Glutamatergic neuron (in vitro differentiated cells): ENCODE data around the gene LITAFD. TPM values are rescaled to one million over a fixed set of nuclear protein-coding genes. Genes with fewer than 3 reads are reported as not detected.

Experiments used
- DNase-seq: peaks from one replicate; pipeline ENCODE4 v3.0.0; 2022
- H3K27ac Mint-ChIP-seq: one replicate; pipeline ENCODE4 v1.8.0; 2020; ENCODE audit warnings: mild to moderate bottlenecking, mixed read lengths, inconsistent platforms; ENCODE audit not compliant: unreplicated experiment
- H3K27me3 Mint-ChIP-seq: one replicate; pipeline ENCODE4 v1.8.0; 2020; ENCODE audit warnings: mild to moderate bottlenecking, moderate library complexity, mixed read lengths, inconsistent platforms; ENCODE audit not compliant: unreplicated experiment
- H3K36me3 Mint-ChIP-seq: one replicate; pipeline ENCODE4 v1.8.0; 2020; ENCODE audit warnings: mild to moderate bottlenecking, mixed read lengths, inconsistent platforms; ENCODE audit not compliant: unreplicated experiment
- H3K4me1 Mint-ChIP-seq: one replicate; pipeline ENCODE4 v1.8.0; 2020; ENCODE audit warnings: mild to moderate bottlenecking, low read depth, mixed read lengths, inconsistent platforms; ENCODE audit not compliant: unreplicated experiment
- H3K4me3 Mint-ChIP-seq: one replicate; pipeline ENCODE4 v1.8.0; 2020; ENCODE audit warnings: mild to moderate bottlenecking, mixed read lengths, inconsistent platforms; ENCODE audit not compliant: unreplicated experiment
- H3K9me3 Mint-ChIP-seq: one replicate; pipeline ENCODE4 v1.8.0; 2020; ENCODE audit warnings: mild to moderate bottlenecking, moderate library complexity, mixed read lengths, inconsistent platforms; ENCODE audit not compliant: unreplicated experiment
- CTCF ChIP-seq: fragments of 200-600 bp; sonication (generic); IDR thresholded peaks from one replicate; pipeline ENCODE4 v1.5.0; 2021; ENCODE audit not compliant: partially characterized antibody, unreplicated experiment
- total RNA-seq: library from RNA; stranded (reverse); fragmentation: NEBNext Ultra II Directional; extraction: Animal tissue kit (Norgen Biotek cat#: 25700); gene quantifications from one replicate; pipeline ENCODE4 v1.2.1, GENCODE V29; 2021; ENCODE audit not compliant: unreplicated experiment

LITAFD gene
- total RNA-seq, 1 donor from 2014 or later, result not detected

GRCh38 chr16:8846401-8846932, 35.7 kb upstream of the LITAFD start:
- no peak overlapping the region for H3K27ac Mint-ChIP-seq
- peaks cover 14% of the 10 kb centered on the region for H3K9me3 Mint-ChIP-seq
- no peak overlapping the region for H3K4me3 Mint-ChIP-seq
- TF ChIP-seq CTCF, result no peak
- DNase-seq, result no peak
- H3K27me3 Mint-ChIP-seq, result peaks cover 6% of the 10 kb centered on the region
- peaks cover 53% of the 10 kb centered on the region for H3K4me1 Mint-ChIP-seq
- H3K36me3 Mint-ChIP-seq, result no peaks in the 10 kb centered on the region

GRCh38 chr16:8847145-8847544, 35.0 kb upstream of the LITAFD start:
- peaks cover 51% of the 10 kb centered on the region for H3K4me1 Mint-ChIP-seq
- H3K36me3 Mint-ChIP-seq, result no peaks in the 10 kb centered on the region
- no peak for DNase-seq

GRCh38 chr16:8847623-8848022, 34.5 kb upstream of the LITAFD start:
- H3K4me1 Mint-ChIP-seq, result peaks cover 46% of the 10 kb centered on the region
- H3K27ac Mint-ChIP-seq, result peak overlapping the region; percentile 48
- TF ChIP-seq CTCF, result no peak
- H3K27me3 Mint-ChIP-seq, result peaks cover 6% of the 10 kb centered on the region
- DNase-seq, result no peak
- H3K36me3 Mint-ChIP-seq, result no peaks in the 10 kb centered on the region
- peaks cover 12% of the 10 kb centered on the region for H3K9me3 Mint-ChIP-seq
- no peak overlapping the region for H3K4me3 Mint-ChIP-seq

More at GRCh38 chr16:8847145-8847544, 35.0 kb upstream of the LITAFD start:
- H3K4me3 Mint-ChIP-seq, result no peak overlapping the region
- H3K27me3 Mint-ChIP-seq, result peaks cover 6% of the 10 kb centered on the region
- TF ChIP-seq CTCF, result no peak
- H3K27ac Mint-ChIP-seq, result no peak overlapping the region
- peaks cover 14% of the 10 kb centered on the region for H3K9me3 Mint-ChIP-seq

GRCh38 chr16:8848231-8848938, 33.8 kb upstream of the LITAFD start:
- TF ChIP-seq CTCF, result no peak
- Mint-ChIP-seq H3K4me1 (peaks cover 50% of the 10 kb centered on the region), H3K4me3 (peak overlapping the region; percentile 34), H3K9me3 (peaks cover 13% of the 10 kb centered on the region), H3K27ac (peak overlapping the region; percentile 71), H3K36me3 (no peaks in the 10 kb centered on the region), H3K27me3 (peaks cover 6% of the 10 kb centered on the region)
- DNase-seq, result no peak

GRCh38 chr16:8848939-8849391, 33.2 kb upstream of the LITAFD start:
- Mint-ChIP-seq H3K4me3 (peak overlapping the region; percentile 55), H3K4me1 (peaks cover 50% of the 10 kb centered on the region), H3K27ac (peak overlapping the region; percentile 71), H3K27me3 (peaks cover 5% of the 10 kb centered on the region), H3K36me3 (no peaks in the 10 kb centered on the region), H3K9me3 (peaks cover 13% of the 10 kb centered on the region)
- TF ChIP-seq CTCF, result no peak
- DNase-seq, result no peak
